HEK293 (cell line): ENCODE data around the gene POLR2H.

Experiments
- CTCF ChIA-PET: fragments of 350-600 bp; formaldehyde crosslinking; extraction: SDS; loops from one replicate; lab custom pipeline; 2021; ENCODE audit warnings: antibody characterized with exemption; lab: Yijun Ruan, JAX
- POLR2A ChIA-PET: fragments of 300-600 bp; formaldehyde crosslinking; extraction: SDS; loops from one replicate; lab custom pipeline; 2020; ENCODE audit warnings: antibody characterized with exemption, inconsistent platforms; lab: Yijun Ruan, JAX
- H3K27ac ChIP-seq: fragments of 200-500 bp; sonication (Bioruptor generic); 2 replicates; pipeline ENCODE4 v1.5.1; 2014; ENCODE audit warnings: low read depth, low read length, control low read depth, inconsistent platforms; ENCODE audit errors: extremely low read depth
- H3K36me3 ChIP-seq, 2 experiments: fragments of 200-500 bp in 1 of 2; sonication (Bioruptor generic) in 1 of 2; 1 replicate in 1 of 2; 2 replicates in 1 of 2; pipeline ENCODE4 v1.5.1; 2014 to 2017; ENCODE audit warnings: inconsistent platforms in 2 of 2, low read length in 2 of 2; ENCODE audit not compliant: control insufficient read depth in 2 of 2, insufficient read depth in 1 of 2
- H3K4me1 ChIP-seq: fragments of 200-500 bp; sonication (Bioruptor generic); 2 replicates; pipeline ENCODE4 v1.5.1; 2014; ENCODE audit warnings: mild to moderate bottlenecking, low read length, inconsistent platforms; ENCODE audit not compliant: control insufficient read depth, insufficient read depth
- H3K4me3 ChIP-seq: 2 replicates; pipeline ENCODE4 v1.5.1; 2011; ENCODE audit warnings: low read depth, mild to moderate bottlenecking, control low read depth, low read length, moderate library complexity
- H3K9me3 ChIP-seq: fragments of 200-500 bp; sonication (Bioruptor generic); 2 replicates; pipeline ENCODE4 v1.5.1; 2014; ENCODE audit warnings: low read depth, low read length, inconsistent platforms; ENCODE audit not compliant: control insufficient read depth, insufficient read depth
- BCL11A ChIP-seq: fragments of 450-650 bp; formaldehyde crosslinking; IDR thresholded peaks from 2 replicates; pipeline ENCODE4 v1.5.1; 2016; ENCODE audit warnings: low read depth, missing biosample characterization, missing genetic modification characterization
- GFI1B ChIP-seq: fragments of 450-650 bp; formaldehyde crosslinking; IDR thresholded peaks from 2 replicates; pipeline ENCODE4 v1.5.1; 2016; ENCODE audit warnings: missing biosample characterization, missing genetic modification characterization
- MEIS1 ChIP-seq: sonication (generic); formaldehyde crosslinking; IDR thresholded peaks from 2 replicates; pipeline ENCODE4 v1.8.1; 2022; ENCODE audit warnings: missing genetic modification reagents, mild to moderate bottlenecking, borderline replicate concordance
- WT1 ChIP-seq: fragments of 450-650 bp; formaldehyde crosslinking; IDR thresholded peaks from 2 replicates; pipeline ENCODE4 v1.5.1; 2016; ENCODE audit warnings: missing biosample characterization, missing genetic modification characterization
- ZNF473 ChIP-seq: fragments of 450-650 bp; formaldehyde crosslinking; IDR thresholded peaks from 2 replicates; pipeline ENCODE4 v1.5.1; 2017; ENCODE audit warnings: missing biosample characterization, missing genetic modification characterization
- ZNF768 ChIP-seq: fragments of 450-650 bp; formaldehyde crosslinking; IDR thresholded peaks from 2 replicates; pipeline ENCODE4 v1.5.1; 2018; ENCODE audit warnings: missing biosample characterization, mild to moderate bottlenecking, missing genetic modification characterization
- TF ChIP-seq, protein P1 (sequence below): fragments of 450-650 bp; formaldehyde crosslinking; IDR thresholded peaks from 2 replicates; pipeline ENCODE4 v1.5.1; 2016; ENCODE audit warnings: missing biosample characterization, missing genetic modification characterization
- TF ChIP-seq, protein P2 (sequence below): fragments of 450-650 bp; formaldehyde crosslinking; IDR thresholded peaks from 2 replicates; pipeline ENCODE4 v1.5.1; 2016; ENCODE audit warnings: missing biosample characterization, missing genetic modification characterization

Gene POLR2H

DNA sequence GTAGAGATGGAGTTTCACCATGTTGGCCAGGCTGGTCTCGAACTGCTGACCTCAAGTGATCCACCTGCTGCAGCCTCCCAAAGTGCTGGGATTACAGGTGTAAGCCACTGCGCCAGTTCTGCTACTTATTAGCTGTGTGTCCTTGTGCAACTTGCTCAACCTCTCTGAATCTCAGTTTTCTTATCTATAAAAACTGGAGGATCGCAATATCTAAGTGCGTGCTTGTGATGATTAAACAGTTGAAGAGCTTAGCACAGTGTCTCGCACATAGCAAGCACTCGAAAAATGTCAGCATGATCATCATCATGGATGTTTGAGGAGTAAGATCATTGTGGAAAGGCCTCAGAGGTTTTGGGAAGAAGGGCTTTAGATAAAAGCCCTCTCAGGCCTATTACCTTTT, 10.9 kb upstream of the POLR2H start:
- H3K9me3 ChIP-seq: no peaks in the 10 kb centered on the region
- no peak overlapping the region for H3K27ac ChIP-seq
- H3K36me3 ChIP-seq: peaks cover 0 to 63% of the 10 kb centered on the region in 2 experiments; a peak in 1 of 3 replicates
- H3K4me3 ChIP-seq: no peak overlapping the region
- TF ChIP-seq ZNF768 (tag by site-specific recombination): peak; percentile 55; the same call in 1 of the 2 replicates
- no peak for TF ChIP-seq GFI1B (tag by site-specific recombination)
- TF ChIP-seq, all 188 proteins: peak for 1
- no peaks in the 10 kb centered on the region for H3K4me1 ChIP-seq
- POLR2A ChIA-PET: no interaction called here
- CTCF ChIA-PET: interaction anchor here (0.5 to 1.1 kb wide), 4 partner anchors 8 to 191 kb away, joined by 3 read pairs; no protein-coding TSS in a partner anchor

DNA sequence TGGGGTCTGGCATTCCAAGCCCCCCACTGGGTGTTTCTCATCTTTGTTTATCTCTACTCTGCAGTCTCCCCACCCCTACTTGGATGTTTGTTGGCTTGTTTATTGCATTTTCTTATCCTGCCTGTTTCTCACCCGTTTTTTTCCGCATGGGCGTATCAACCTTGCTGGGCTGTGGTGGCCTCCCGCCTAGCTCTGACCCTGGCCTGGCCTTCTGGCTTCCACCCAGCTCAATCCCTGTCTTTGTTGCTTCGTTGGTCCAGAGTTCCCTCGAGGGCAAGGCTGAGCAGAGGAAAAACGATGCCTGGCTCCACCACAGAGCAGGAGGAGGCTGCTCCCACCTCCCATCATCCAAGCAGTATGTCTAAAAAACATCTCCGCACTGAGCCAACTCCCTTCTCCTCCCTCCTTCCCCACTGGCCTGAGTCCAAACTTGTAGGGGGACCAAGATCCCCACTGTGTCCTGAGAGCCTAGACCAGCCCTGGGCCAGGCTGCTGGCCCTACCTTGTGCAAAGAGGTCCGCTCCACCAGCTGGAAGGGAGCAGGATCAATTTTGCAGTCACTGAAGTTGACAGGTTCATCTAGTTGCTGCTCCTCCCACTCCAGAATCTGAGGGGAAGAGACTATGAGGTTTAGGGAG, 9.9 kb upstream of the POLR2H start:
- H3K27ac ChIP-seq: no peak overlapping the region
- H3K9me3 ChIP-seq: no peaks in the 10 kb centered on the region
- H3K36me3 ChIP-seq: peaks cover 0 to 65% of the 10 kb centered on the region in 2 experiments; a peak in 1 of 3 replicates
- CTCF ChIA-PET: interaction anchor here (0.9 to 1.0 kb wide), 2 partner anchors 20 to 190 kb away, joined by 3 read pairs; no protein-coding TSS in a partner anchor
- H3K4me3 ChIP-seq: no peak overlapping the region
- no peaks in the 10 kb centered on the region for H3K4me1 ChIP-seq
- POLR2A ChIA-PET: no interaction called here
- TF ChIP-seq WT1: 0 out of 2 replicates have a peak, but pooled peaks have one; percentile 16
- no peak for TF ChIP-seq BCL11A
- TF ChIP-seq, protein P1, sequence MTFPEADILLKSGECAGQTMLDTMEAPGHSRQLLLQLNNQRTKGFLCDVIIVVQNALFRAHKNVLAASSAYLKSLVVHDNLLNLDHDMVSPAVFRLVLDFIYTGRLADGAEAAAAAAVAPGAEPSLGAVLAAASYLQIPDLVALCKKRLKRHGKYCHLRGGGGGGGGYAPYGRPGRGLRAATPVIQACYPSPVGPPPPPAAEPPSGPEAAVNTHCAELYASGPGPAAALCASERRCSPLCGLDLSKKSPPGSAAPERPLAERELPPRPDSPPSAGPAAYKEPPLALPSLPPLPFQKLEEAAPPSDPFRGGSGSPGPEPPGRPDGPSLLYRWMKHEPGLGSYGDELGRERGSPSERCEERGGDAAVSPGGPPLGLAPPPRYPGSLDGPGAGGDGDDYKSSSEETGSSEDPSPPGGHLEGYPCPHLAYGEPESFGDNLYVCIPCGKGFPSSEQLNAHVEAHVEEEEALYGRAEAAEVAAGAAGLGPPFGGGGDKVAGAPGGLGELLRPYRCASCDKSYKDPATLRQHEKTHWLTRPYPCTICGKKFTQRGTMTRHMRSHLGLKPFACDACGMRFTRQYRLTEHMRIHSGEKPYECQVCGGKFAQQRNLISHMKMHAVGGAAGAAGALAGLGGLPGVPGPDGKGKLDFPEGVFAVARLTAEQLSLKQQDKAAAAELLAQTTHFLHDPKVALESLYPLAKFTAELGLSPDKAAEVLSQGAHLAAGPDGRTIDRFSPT (tag by site-specific recombination): no peak
- no peak for TF ChIP-seq MEIS1 (CRISPR knock-in tag)

DNA sequence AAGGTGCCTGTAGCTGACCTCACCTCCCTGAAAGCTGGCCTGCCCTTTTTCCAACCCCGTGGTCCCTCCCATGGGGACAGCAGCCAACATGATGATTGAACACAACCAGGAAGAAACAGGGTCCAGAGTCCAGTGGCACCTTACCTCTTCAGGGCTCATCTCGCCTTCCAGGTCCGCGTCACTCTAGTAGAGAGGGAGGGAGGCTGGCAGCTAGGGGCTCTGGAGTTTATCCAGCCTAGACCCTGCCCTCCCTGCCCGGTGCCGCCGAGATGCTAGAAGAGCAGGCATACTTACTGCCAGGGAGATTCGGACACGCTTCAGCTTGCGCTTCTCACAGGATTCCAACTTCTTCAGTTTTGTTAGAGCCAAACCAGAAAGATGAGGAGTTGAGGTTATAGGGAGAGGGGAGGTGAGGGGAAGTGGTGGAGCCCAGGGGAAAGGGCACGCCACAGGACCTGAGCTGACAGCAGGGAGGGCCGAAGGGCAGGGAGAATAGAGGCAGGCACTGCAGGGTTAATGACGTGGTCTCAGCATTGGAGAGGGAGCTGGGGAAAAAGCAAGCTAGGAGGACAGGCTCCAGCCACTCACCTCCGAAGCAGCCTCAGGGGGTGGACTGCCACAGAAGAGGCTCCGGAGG, 9.2 kb upstream of the POLR2H start:
- Histone ChIP-seq H3K36me3 (peaks cover 0 to 65% of the 10 kb centered on the region in 2 experiments; a peak in 1 of 3 replicates), H3K4me1 (no peaks in the 10 kb centered on the region), H3K4me3 (no peak overlapping the region), H3K9me3 (no peaks in the 10 kb centered on the region), H3K27ac (no peak overlapping the region)
- TF ChIP-seq, protein P2, sequence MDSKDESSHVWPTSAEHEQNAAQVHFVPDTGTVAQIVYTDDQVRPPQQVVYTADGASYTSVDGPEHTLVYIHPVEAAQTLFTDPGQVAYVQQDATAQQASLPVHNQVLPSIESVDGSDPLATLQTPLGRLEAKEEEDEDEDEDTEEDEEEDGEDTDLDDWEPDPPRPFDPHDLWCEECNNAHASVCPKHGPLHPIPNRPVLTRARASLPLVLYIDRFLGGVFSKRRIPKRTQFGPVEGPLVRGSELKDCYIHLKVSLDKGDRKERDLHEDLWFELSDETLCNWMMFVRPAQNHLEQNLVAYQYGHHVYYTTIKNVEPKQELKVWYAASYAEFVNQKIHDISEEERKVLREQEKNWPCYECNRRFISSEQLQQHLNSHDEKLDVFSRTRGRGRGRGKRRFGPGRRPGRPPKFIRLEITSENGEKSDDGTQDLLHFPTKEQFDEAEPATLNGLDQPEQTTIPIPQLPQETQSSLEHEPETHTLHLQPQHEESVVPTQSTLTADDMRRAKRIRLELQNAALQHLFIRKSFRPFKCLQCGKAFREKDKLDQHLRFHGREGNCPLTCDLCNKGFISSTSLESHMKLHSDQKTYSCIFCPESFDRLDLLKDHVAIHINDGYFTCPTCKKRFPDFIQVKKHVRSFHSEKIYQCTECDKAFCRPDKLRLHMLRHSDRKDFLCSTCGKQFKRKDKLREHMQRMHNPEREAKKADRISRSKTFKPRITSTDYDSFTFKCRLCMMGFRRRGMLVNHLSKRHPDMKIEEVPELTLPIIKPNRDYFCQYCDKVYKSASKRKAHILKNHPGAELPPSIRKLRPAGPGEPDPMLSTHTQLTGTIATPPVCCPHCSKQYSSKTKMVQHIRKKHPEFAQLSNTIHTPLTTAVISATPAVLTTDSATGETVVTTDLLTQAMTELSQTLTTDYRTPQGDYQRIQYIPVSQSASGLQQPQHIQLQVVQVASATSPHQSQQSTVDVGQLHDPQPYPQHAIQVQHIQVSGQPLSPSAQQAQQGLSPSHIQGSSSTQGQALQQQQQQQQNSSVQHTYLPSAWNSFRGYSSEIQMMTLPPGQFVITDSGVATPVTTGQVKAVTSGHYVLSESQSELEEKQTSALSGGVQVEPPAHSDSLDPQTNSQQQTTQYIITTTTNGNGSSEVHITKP (tag by site-specific recombination): 0 out of 2 replicates have a peak, but pooled peaks have one; percentile 35
- no peak for TF ChIP-seq ZNF473 (tag by site-specific recombination)
- ChIA-PET POLR2A (no interaction called here), CTCF (interaction anchor here (0.9 to 2.9 kb wide), 3 partner anchors 19 to 188 kb away, joined by 3 to 15 read pairs (median 3); no protein-coding TSS in a partner anchor)
